HL-60 (cell line): ENCODE data around the gene RUNDC3A.

ENCODE experiments used
- DNase-seq, 2 experiments: peaks; one replicate each; pipeline ENCODE4 v3.0.0-alpha.2; 2010 to 2020; ENCODE audit warnings: low read depth in 1 of 2, low spot score in 1 of 2
- H3K27ac ChIP-seq: fragments of 250-450 bp; sonication (Bioruptor Pico); replicated peaks from 2 replicates; pipeline ENCODE4 v1.5.1; 2020; ENCODE audit warnings: mild to moderate bottlenecking, moderate library complexity
- H3K27me3 ChIP-seq: fragments of 250-450 bp; sonication (Bioruptor Pico); 2 replicates; pipeline ENCODE4 v1.5.1; 2021; ENCODE audit warnings: mild to moderate bottlenecking, moderate library complexity; ENCODE audit not compliant: insufficient read depth, poor library complexity, severe bottlenecking
- H3K4me3 ChIP-seq: replicated peaks from 2 replicates; pipeline ENCODE4 v1.5.1; 2011; ENCODE audit warnings: mild to moderate bottlenecking, control low read depth, low read length; ENCODE audit not compliant: insufficient read depth
- CTCF ChIP-seq: IDR thresholded peaks from one replicate; pipeline ENCODE4 v1.5.1; 2011; ENCODE audit warnings: low read length, control low read depth, inconsistent platforms; ENCODE audit not compliant: insufficient read depth
- GABPA ChIP-seq: IDR thresholded peaks from 2 replicates; pipeline ENCODE4 v1.6.1; 2012; ENCODE audit warnings: low read depth
- POLR2AphosphoS5 ChIP-seq: IDR thresholded peaks from 2 replicates; pipeline ENCODE4 v1.6.1; 2012; ENCODE audit warnings: low read depth
- REST ChIP-seq: IDR thresholded peaks from 2 replicates; pipeline ENCODE4 v1.6.1; 2012; ENCODE audit warnings: low read depth; ENCODE audit not compliant: insufficient replicate concordance
- SPI1 ChIP-seq: IDR thresholded peaks from 2 replicates; pipeline ENCODE4 v1.6.1; 2012; ENCODE audit warnings: low read depth, mild to moderate bottlenecking, borderline replicate concordance

Gene RUNDC3A

GRCh38 chr17:44280392-44280937, 27.9 kb upstream of the RUNDC3A start:
- no peak overlapping the region for H3K27ac ChIP-seq
- DNase-seq: no peak
- no peak overlapping the region for H3K4me3 ChIP-seq
- no peaks in the 10 kb centered on the region for H3K27me3 ChIP-seq
- TF ChIP-seq REST (no peak), GABPA (no peak), SPI1 (no peak), POLR2AphosphoS5 (no peak), CTCF (no peak)

- no peak overlapping the region for H3K4me3 ChIP-seq
- no peak for TF ChIP-seq POLR2AphosphoS5
- no peak for TF ChIP-seq GABPA
- no peak for TF ChIP-seq REST
- TF ChIP-seq CTCF: no peak
- TF ChIP-seq SPI1: no peak
- no peaks in the 10 kb centered on the region for H3K27me3 ChIP-seq
- DNase-seq: no peak
- H3K27ac ChIP-seq: no peak overlapping the region
Measured at GRCh38 chr17:44281570-44281969, 26.8 kb upstream of the RUNDC3A start.

GRCh38 chr17:44282264-44282663, 26.1 kb upstream of the RUNDC3A start:
- TF ChIP-seq POLR2AphosphoS5 (no peak), CTCF (no peak), REST (no peak), GABPA (no peak), SPI1 (no peak)
- no peaks in the 10 kb centered on the region for H3K27me3 ChIP-seq
- H3K4me3 ChIP-seq: no peak overlapping the region
- H3K27ac ChIP-seq: no peak overlapping the region
- DNase-seq: no peak
